Loucy (cell line): ENCODE results near the gene DMBX1.

ENCODE experiments used
- H2AFZ ChIP-seq: fragments of 200-600 bp; sonication (generic); 2 replicates; pipeline ENCODE4 v1.6.0; 2016; ENCODE audit warnings: antibody characterized with exemption, mild to moderate bottlenecking, low read length, moderate library complexity
- H3F3A ChIP-seq: fragments of 200-600 bp; 2 replicates; pipeline ENCODE4 v1.6.0; 2016; ENCODE audit warnings: antibody characterized with exemption, low read depth, mild to moderate bottlenecking
- H3K27me3 ChIP-seq: fragments of 200-600 bp; sonication (generic); 2 replicates; pipeline ENCODE4 v1.6.1; 2014; ENCODE audit warnings: low read length, mild to moderate bottlenecking; ENCODE audit not compliant: insufficient read depth, poor library complexity, severe bottlenecking
- H3K36me3 ChIP-seq: fragments of 200-600 bp; sonication (generic); 2 replicates; pipeline ENCODE4 v1.6.1; 2016; ENCODE audit warnings: low read length; ENCODE audit not compliant: insufficient read depth
- H3K4me1 ChIP-seq: fragments of 200-600 bp; sonication (generic); 2 replicates; pipeline ENCODE4 v1.5.1; 2014; ENCODE audit warnings: low read length, mild to moderate bottlenecking; ENCODE audit not compliant: insufficient read depth, poor library complexity, severe bottlenecking
- H3K4me2 ChIP-seq: fragments of 200-600 bp; sonication (generic); 2 replicates; pipeline ENCODE4 v1.6.0; 2014; ENCODE audit warnings: antibody characterized with exemption, low read length, low read depth, mild to moderate bottlenecking; ENCODE audit not compliant: poor library complexity, severe bottlenecking
- H3K4me3 ChIP-seq: fragments of 200-600 bp; sonication (generic); 2 replicates; pipeline ENCODE4 v1.5.1; 2014; ENCODE audit warnings: low read length, mild to moderate bottlenecking, mixed read lengths; ENCODE audit not compliant: poor library complexity, severe bottlenecking
- H3K79me2 ChIP-seq: fragments of 200-600 bp; sonication (generic); 2 replicates; pipeline ENCODE4 v1.6.1; 2014; ENCODE audit warnings: low read length; ENCODE audit not compliant: insufficient read depth
- H3K9ac ChIP-seq: fragments of 200-600 bp; sonication (generic); 2 replicates; pipeline ENCODE4 v1.6.0; 2014; ENCODE audit warnings: mild to moderate bottlenecking, low read depth, low read length, moderate library complexity; ENCODE audit not compliant: poor library complexity, severe bottlenecking
- H3K9me2 ChIP-seq: fragments of 200-600 bp; sonication (generic); replicated peaks from 2 replicates; pipeline ENCODE4 v1.6.1; 2016; ENCODE audit warnings: low read depth, low read length, mixed read lengths
- H3K9me3 ChIP-seq: fragments of 200-600 bp; sonication (generic); 2 replicates; pipeline ENCODE4 v1.6.1; 2014; ENCODE audit warnings: mild to moderate bottlenecking, antibody characterized with exemption, low read length, low read depth; ENCODE audit not compliant: insufficient read depth
- H4K20me1 ChIP-seq: fragments of 200-600 bp; sonication (generic); 2 replicates; pipeline ENCODE4 v1.6.0; 2014; ENCODE audit warnings: antibody characterized with exemption, low read length, mild to moderate bottlenecking; ENCODE audit not compliant: insufficient read depth, poor library complexity, severe bottlenecking
- CTCF ChIP-seq: fragments of 200-600 bp; sonication (generic); conservative IDR thresholded peaks from 2 replicates; pipeline ENCODE4 v1.5.1; 2014; ENCODE audit warnings: mild to moderate bottlenecking, antibody characterized with exemption, low read length
- EZH2phosphoT487 ChIP-seq: fragments of 200-600 bp; IDR thresholded peaks from 2 replicates; pipeline ENCODE4 v1.6.1; 2018; ENCODE audit warnings: antibody characterized with exemption, mild to moderate bottlenecking, moderate library complexity, borderline replicate concordance

The DMBX1 gene

GRCh38 chr1:46466477-46467182 lies 23.0 kb upstream of the DMBX1 start:
- peaks cover 5% of the 10 kb centered on the region for H3K4me1 ChIP-seq
- no peaks in the 10 kb centered on the region for H4K20me1 ChIP-seq
- no peaks in the 10 kb centered on the region for H3F3A ChIP-seq
- H3K9me3 ChIP-seq, result no peaks in the 10 kb centered on the region
- peak overlapping the region; percentile 66 for H3K4me3 ChIP-seq
- TF ChIP-seq CTCF (no peak), EZH2phosphoT487 (no peak)
- H3K9ac ChIP-seq, result no peak overlapping the region
- H3K27me3 ChIP-seq, result peaks cover 8% of the 10 kb centered on the region
- H3K36me3 ChIP-seq, result no peaks in the 10 kb centered on the region
- peak overlapping the region; percentile 71 for H3K4me2 ChIP-seq
- no peaks in the 10 kb centered on the region for H3K9me2 ChIP-seq
- H2AFZ ChIP-seq, result peak overlapping the region; percentile 86
- no peaks in the 10 kb centered on the region for H3K79me2 ChIP-seq

GRCh38 chr1:46467183-46467504 lies 22.5 kb upstream of the DMBX1 start:
- Histone ChIP-seq H3K4me2 (peak overlapping the region; percentile 71), H3K4me1 (peaks cover 5% of the 10 kb centered on the region), H4K20me1 (no peaks in the 10 kb centered on the region), H3K4me3 (no peak overlapping the region), H3K9me3 (no peaks in the 10 kb centered on the region), H3K27me3 (peaks cover 8% of the 10 kb centered on the region), H3K9me2 (no peaks in the 10 kb centered on the region), H3K79me2 (no peaks in the 10 kb centered on the region), H3F3A (no peaks in the 10 kb centered on the region), H2AFZ (no peak overlapping the region), H3K9ac (no peak overlapping the region), H3K36me3 (no peaks in the 10 kb centered on the region)
- TF ChIP-seq EZH2phosphoT487 (no peak), CTCF (no peak)

GRCh38 chr1:46469881-46470280 lies 19.8 kb upstream of the DMBX1 start:
- H3K9me2 ChIP-seq, result no peaks in the 10 kb centered on the region
- H4K20me1 ChIP-seq, result no peaks in the 10 kb centered on the region
- H3K36me3 ChIP-seq, result no peaks in the 10 kb centered on the region
- no peak overlapping the region for H3K9ac ChIP-seq
- no peak overlapping the region for H2AFZ ChIP-seq
- H3K4me3 ChIP-seq, result no peak overlapping the region
- H3K4me2 ChIP-seq, result no peak overlapping the region
- no peaks in the 10 kb centered on the region for H3K79me2 ChIP-seq
- TF ChIP-seq EZH2phosphoT487 (no peak), CTCF (no peak)
- H3K4me1 ChIP-seq, result peaks cover 5% of the 10 kb centered on the region
- peaks cover 8% of the 10 kb centered on the region for H3K27me3 ChIP-seq
- no peaks in the 10 kb centered on the region for H3F3A ChIP-seq
- no peaks in the 10 kb centered on the region for H3K9me3 ChIP-seq
